Measurements from ENCODE around the gene MAP3K14. TPM values are rescaled to one million over a fixed set of nuclear protein-coding genes. Genes with fewer than 3 reads are reported as not detected.
A peak's percentile ranks its signal among the peaks of the same experiment; 100 is the strongest.

Gene MAP3K14
- total and polyA plus RNA-seq, 2 experiments from 2014 or later: 2.3 to 3.0 TPM

- no peaks in the 10 kb centered on the region for H3K79me2 ChIP-seq
- no peak overlapping the region for H3K4me3 ChIP-seq
- no peaks in the 10 kb centered on the region for H3K9me2 ChIP-seq (replicated peaks; ENCODE audit: insufficient read depth)
- no peaks in the 10 kb centered on the region for H3K36me3 ChIP-seq (replicated peaks; ENCODE audit: insufficient read depth, low read depth)
- 79% methylated on average over 2 of the region's 2 CpGs for WGBS (ENCODE audit: low lambda C conversion rate, missing lambda C conversion rate)
- no peaks in the 10 kb centered on the region for H3K4me1 ChIP-seq (ENCODE audit: insufficient read depth)
- no peak overlapping the region for H3K27ac ChIP-seq
- H2AFZ ChIP-seq: no peak overlapping the region
- DNase-seq (ENCODE audit: low spot score): peak; percentile 41
- no peaks in the 10 kb centered on the region for H3K27me3 ChIP-seq
- TF ChIP-seq EZH2phosphoT487 (IDR thresholded peaks at IDR 0.05; ENCODE audit: low read depth, severe bottlenecking, unreplicated experiment) (no peak), EZH2 (IDR thresholded peaks at IDR 0.05; ENCODE audit: borderline replicate concordance) (no peak)
- TF ChIP-seq, protein P1, sequence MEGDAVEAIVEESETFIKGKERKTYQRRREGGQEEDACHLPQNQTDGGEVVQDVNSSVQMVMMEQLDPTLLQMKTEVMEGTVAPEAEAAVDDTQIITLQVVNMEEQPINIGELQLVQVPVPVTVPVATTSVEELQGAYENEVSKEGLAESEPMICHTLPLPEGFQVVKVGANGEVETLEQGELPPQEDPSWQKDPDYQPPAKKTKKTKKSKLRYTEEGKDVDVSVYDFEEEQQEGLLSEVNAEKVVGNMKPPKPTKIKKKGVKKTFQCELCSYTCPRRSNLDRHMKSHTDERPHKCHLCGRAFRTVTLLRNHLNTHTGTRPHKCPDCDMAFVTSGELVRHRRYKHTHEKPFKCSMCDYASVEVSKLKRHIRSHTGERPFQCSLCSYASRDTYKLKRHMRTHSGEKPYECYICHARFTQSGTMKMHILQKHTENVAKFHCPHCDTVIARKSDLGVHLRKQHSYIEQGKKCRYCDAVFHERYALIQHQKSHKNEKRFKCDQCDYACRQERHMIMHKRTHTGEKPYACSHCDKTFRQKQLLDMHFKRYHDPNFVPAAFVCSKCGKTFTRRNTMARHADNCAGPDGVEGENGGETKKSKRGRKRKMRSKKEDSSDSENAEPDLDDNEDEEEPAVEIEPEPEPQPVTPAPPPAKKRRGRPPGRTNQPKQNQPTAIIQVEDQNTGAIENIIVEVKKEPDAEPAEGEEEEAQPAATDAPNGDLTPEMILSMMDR (IDR thresholded peaks at IDR 0.05; ENCODE audit: poor library complexity): no peak
- no peaks in the 10 kb centered on the region for H3K9me3 ChIP-seq (ENCODE audit: low read depth)
- no peaks in the 10 kb centered on the region for H4K20me1 ChIP-seq (ENCODE audit: insufficient read depth, poor library complexity, severe bottlenecking)
- H3K4me2 ChIP-seq: no peak overlapping the region
These were observed 38.3 kb upstream of the MAP3K14 start for GRCh38 chr17:45355087-45355486.

DNA sequence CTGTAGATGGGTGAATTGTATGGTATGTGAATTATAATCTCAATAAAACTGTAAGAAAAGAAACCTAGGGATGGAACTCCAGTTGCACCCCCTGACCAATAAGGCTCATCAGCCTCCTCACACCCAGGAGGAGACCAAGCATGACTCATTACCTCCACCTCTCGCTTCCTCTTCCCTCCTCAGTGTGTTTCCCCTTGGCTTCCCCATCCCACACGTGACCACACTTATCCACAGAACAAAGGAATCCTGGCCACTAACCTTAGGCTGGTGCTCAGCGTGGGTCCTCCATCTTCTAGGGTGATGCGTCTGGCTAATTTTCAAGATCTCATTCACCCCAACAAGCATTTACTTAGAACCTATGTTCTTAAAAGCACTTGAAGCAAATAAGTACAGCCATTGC is 36.2 kb upstream of the MAP3K14 start:
- Histone ChIP-seq H4K20me1 (ENCODE audit: insufficient read depth, poor library complexity, severe bottlenecking) (no peaks in the 10 kb centered on the region), H3K4me3 (no peak overlapping the region), H3K9me2 (replicated peaks; ENCODE audit: insufficient read depth) (no peaks in the 10 kb centered on the region), H3K4me1 (ENCODE audit: insufficient read depth) (no peaks in the 10 kb centered on the region), H3K4me2 (no peak overlapping the region), H3K9me3 (ENCODE audit: low read depth) (no peaks in the 10 kb centered on the region), H2AFZ (no peak overlapping the region), H3K79me2 (no peaks in the 10 kb centered on the region), H3K27me3 (no peaks in the 10 kb centered on the region), H3K27ac (no peak overlapping the region), H3K36me3 (replicated peaks; ENCODE audit: insufficient read depth, low read depth) (no peaks in the 10 kb centered on the region)
- no peak for TF ChIP-seq EZH2phosphoT487 (IDR thresholded peaks at IDR 0.05; ENCODE audit: low read depth, severe bottlenecking, unreplicated experiment)
- TF ChIP-seq EZH2 (IDR thresholded peaks at IDR 0.05; ENCODE audit: borderline replicate concordance): no peak
- TF ChIP-seq, protein P1 (IDR thresholded peaks at IDR 0.05; ENCODE audit: poor library complexity): no peak
- WGBS (ENCODE audit: low lambda C conversion rate, missing lambda C conversion rate): 92% methylated on average over 4 of the region's 4 CpGs
- no peak for DNase-seq (ENCODE audit: low spot score)

GRCh38 chr17:45351831-45352230 is 35.0 kb upstream of the MAP3K14 start:
- Histone ChIP-seq H3K4me2 (no peak overlapping the region), H3K27ac (no peak overlapping the region), H2AFZ (no peak overlapping the region), H3K79me2 (no peaks in the 10 kb centered on the region), H3K4me1 (ENCODE audit: insufficient read depth) (no peaks in the 10 kb centered on the region), H3K27me3 (no peaks in the 10 kb centered on the region), H3K4me3 (no peak overlapping the region), H4K20me1 (ENCODE audit: insufficient read depth, poor library complexity, severe bottlenecking) (no peaks in the 10 kb centered on the region), H3K9me2 (replicated peaks; ENCODE audit: insufficient read depth) (no peaks in the 10 kb centered on the region), H3K36me3 (replicated peaks; ENCODE audit: insufficient read depth, low read depth) (no peaks in the 10 kb centered on the region), H3K9me3 (ENCODE audit: low read depth) (no peaks in the 10 kb centered on the region)
- no peak for DNase-seq (ENCODE audit: low spot score)
- TF ChIP-seq EZH2 (IDR thresholded peaks at IDR 0.05; ENCODE audit: borderline replicate concordance) (no peak), EZH2phosphoT487 (IDR thresholded peaks at IDR 0.05; ENCODE audit: low read depth, severe bottlenecking, unreplicated experiment) (no peak)
- TF ChIP-seq, protein P1 (IDR thresholded peaks at IDR 0.05; ENCODE audit: poor library complexity): no peak
- 100% methylated on average over 2 of the region's 2 CpGs for WGBS (ENCODE audit: low lambda C conversion rate, missing lambda C conversion rate)

GRCh38 chr17:45347444-45347843 is 30.6 kb upstream of the MAP3K14 start:
- DNase-seq (ENCODE audit: low spot score): no peak
- no peak overlapping the region for H2AFZ ChIP-seq
- no peak overlapping the region for H3K4me3 ChIP-seq
- WGBS (ENCODE audit: low lambda C conversion rate, missing lambda C conversion rate): 85% methylated on average over 6 of the region's 6 CpGs
- H3K4me1 ChIP-seq (ENCODE audit: insufficient read depth): no peaks in the 10 kb centered on the region
- H4K20me1 ChIP-seq (ENCODE audit: insufficient read depth, poor library complexity, severe bottlenecking): no peaks in the 10 kb centered on the region
- no peaks in the 10 kb centered on the region for H3K36me3 ChIP-seq (replicated peaks; ENCODE audit: insufficient read depth, low read depth)
- TF ChIP-seq EZH2phosphoT487 (IDR thresholded peaks at IDR 0.05; ENCODE audit: low read depth, severe bottlenecking, unreplicated experiment): no peak
- no peak for TF ChIP-seq EZH2 (IDR thresholded peaks at IDR 0.05; ENCODE audit: borderline replicate concordance)
- no peaks in the 10 kb centered on the region for H3K9me2 ChIP-seq (replicated peaks; ENCODE audit: insufficient read depth)
- H3K27ac ChIP-seq: no peak overlapping the region
- H3K27me3 ChIP-seq: no peaks in the 10 kb centered on the region
- H3K9me3 ChIP-seq (ENCODE audit: low read depth): no peaks in the 10 kb centered on the region
- no peaks in the 10 kb centered on the region for H3K79me2 ChIP-seq
- H3K4me2 ChIP-seq: no peak overlapping the region
